ENCODE measurements around the gene THEMIS2.
"Not testable (repeated sequence)": the region's sequence is repeated elsewhere in the genome, so short reads cannot be mapped to it uniquely, and the experiment has no call there.

THEMIS2 gene

DNA sequence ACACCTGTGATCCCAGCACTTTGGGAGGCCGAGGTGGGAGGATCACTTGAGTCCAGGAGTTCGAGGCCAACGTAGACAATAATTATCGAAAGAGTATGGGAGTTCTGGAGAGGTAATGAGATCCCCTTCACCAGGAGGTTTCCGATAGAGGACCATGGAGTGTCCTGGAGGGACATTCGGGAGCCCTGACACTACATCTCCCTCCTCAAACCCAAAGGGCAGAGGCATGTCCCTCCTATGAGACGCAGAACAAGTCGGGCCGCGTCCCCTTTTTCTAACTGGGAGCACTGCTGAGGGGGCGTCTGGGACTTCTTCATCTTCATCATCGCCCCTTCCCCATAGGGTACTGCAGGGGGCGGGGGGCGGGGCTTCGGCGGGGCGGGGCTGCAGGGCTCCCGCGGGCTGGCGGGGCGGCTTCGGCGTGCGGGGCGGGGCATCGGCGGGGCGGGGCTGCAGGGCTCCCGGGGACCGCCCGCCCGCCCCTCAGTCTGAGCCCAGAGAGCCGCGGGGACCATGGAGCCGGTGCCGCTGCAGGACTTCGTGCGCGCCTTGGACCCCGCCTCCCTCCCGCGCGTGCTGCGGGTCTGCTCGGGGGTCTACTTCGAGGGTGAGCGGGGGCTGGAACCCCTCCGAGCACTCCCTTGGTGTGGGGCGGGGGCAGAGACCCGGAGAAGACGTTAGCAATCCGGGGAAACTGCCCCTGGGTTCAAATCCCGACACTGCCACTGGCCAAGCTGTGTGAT is at the start of gene THEMIS2:
TSS of gene THEMIS2 (plus strand) at position 486 of the 743 bp plus-strand sequence. CDS start at position 514, 28 bp downstream.
- peak; percentile 73 for DNase-seq

- DNase-seq: no peak
Observed at GRCh38 chr1:27823784-27824183, 48.6 kb upstream of the THEMIS2 start.

- no peak for DNase-seq
Observed at GRCh38 chr1:27824411-27824810, 47.9 kb upstream of the THEMIS2 start.

GRCh38 chr1:27829339-27829960 is 42.9 kb upstream of the THEMIS2 start:
- not testable (repeated sequence) for DNase-seq

DNA sequence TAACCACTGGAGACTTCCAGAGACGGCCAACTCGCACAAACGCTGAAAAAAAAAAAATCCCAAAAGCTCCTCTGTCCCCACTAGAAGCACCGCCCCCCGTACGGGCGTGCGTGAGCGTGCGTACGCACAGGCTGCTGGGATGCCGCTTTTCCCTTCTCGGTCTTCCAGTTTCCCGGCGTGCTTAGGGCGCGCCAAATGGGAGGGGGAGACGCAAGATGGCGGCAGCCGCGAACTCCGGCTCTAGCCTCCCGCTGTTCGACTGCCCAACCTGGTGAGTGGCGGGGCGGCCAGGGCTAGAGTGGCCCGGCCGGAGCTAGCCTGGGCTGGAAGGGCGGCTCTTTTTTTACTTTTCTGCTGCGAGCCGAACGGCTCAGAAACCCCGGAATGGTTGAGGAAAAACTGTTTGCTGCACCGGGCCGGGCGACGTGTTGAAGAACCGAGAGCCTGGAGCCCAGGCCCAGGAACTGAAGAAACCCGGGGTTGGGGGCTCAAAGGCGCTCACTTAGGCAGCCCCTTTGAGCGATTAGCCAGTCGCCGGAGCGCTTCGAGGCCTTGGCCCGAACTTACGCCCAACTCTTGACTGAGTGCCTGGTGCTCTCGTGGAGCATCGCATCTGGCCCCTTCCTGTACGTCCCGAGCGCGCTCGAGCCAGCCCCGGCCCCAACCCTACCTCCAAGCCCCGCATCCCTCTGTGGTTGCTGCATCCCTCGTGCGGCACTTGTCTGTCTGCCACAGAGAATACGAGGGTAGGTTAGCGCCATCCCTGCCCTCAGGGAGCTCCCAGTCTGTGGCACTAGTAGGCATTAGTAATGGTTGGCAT is 41.5 kb upstream of the THEMIS2 start, which contains the start of gene PPP1R8:
TSS of gene PPP1R8 (plus strand) at position 162 of the 820 bp plus-strand sequence. CDS start at position 216, 54 bp downstream.
- peak; percentile 97 for DNase-seq

DNA sequence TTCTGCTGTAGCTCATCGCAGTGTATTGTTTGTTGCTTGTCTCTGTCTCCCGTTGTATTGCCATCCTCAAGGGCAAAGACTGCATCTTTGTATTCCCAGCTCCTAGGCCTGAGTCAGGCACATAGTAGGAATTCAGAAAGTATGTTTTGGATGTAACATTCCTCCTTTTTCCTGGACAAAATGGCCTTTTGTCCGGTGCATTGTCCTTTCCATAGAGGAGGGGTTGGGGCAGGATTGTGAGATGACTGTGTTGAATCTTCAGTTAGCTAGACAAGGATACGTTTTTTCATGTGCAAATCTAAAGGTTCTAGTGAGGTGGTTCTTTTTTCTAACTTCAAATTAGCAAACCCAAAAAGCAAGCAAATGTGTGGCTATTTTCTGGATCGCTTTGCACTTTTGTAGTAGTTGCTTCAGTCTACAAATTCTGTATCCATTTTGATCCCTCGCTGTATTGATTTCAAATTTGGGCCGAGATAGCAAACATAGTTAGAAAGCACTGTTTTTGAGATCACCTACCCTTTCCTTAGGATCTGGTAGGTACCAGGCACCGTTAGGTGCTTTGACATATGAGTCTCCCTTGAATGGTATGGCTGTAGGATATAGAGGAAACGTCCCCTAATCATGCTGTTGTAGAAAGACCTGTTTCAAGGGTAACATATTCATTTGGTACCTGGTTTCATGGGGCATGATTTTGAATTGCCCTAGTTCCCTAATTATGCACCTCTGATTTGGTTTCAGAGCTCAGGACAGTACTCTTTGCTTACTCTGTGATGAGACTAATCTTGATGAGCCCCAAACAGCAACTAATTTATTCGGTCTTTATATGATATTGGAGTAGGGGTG is 40.6 kb upstream of the THEMIS2 start:
- no peak for DNase-seq

GRCh38 chr1:27832762-27833161 is 39.6 kb upstream of the THEMIS2 start:
- no peak for DNase-seq

DNA sequence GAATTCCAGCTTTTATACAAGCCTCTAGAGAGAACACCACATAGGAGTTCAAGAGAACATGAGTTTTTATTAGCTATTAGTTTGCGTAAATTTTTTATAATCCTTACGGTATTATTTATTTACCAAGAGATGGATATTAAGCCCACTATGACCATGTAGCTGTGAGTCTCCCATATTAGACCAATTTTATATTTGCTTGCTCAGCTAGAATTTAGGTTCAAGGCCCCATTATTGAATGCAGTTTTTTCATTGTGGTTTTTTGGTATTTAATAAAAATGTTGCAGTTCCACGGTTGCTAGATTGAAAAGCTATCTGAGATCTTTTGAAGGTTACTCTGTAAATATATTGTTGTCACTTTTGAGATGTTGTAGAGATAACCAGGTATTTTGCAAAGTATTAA is 38.9 kb upstream of the THEMIS2 start:
- DNase-seq: no peak

DNA sequence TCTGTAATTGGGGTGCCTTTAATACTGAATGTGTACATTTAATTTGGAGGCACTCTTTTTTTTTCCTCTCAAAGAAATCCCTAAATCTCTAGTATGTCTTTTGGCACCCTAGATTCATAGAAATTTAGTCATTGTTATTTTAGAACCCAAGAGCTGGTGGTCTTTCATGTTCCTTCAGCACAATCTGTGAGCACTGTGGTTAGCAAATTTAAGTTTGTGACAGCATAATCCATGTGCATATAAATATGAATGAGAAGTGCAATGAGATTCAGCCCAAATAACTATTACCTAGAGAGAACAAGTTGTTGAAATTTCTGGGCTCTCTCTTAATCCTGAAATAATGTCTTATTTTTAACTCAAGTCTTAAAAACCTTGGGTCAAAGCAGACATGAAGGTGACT is 37.3 kb upstream of the THEMIS2 start:
- no peak for DNase-seq

- no peak for DNase-seq
Observed at GRCh38 chr1:27835501-27835900, 36.8 kb upstream of the THEMIS2 start.

GRCh38 chr1:27849951-27850350 is 22.4 kb upstream of the THEMIS2 start:
- DNase-seq: no peak

DNA sequence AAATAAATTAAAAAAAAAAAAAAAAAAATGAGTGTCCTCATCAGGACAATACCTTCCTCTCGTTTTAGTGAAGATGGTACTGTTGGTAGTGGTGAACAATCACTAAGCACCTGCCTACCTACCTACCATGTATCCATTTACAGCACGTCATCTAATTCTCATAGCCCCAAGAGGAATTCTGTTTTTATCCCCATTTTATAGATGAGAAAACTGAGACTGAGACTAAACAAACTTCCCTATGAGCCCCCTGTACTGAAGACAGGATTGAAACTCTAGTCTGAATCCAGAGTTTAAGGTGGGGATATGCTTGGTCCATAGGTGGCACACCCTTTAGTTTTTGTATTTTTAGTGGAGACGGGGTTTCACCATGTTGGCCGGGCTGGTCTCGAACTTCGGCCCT is 17.3 kb upstream of the THEMIS2 start:
- no peak for DNase-seq

DNA sequence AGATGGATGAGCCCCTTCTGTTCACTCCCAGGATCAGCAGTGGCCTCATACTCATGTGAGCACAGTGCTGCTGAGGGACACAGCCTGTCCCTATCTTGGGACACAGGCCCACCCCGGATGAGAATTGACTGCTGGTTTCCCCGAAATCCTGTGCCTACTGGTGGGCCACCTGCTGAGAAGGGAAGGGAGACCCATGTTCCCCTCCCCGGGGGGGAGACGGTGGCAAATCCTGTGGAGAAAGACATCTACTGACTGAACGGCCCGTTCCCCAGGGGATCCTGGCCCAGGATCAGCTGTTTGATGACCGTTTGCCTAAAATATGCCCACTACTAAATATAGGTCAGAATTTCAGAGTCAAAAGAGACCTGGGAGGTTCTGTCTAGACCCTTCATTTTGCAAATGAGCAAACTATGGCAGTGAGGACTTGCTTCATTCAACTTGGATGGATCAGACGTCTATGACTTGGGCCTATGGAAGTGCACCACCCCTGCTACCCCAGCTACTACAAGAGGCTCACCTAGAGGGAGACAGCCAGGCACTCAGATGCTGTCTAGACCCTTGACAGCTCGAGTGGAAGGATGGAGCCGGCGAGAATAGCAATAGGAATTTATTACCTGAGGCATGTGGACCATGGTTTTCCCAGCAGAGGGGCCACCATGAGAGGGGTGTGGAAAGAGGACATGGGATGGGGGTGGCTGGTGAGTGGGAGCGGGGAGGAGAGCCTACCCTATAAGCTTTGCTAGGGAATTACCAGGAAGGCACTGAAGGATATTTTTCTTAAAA is 15.6 kb upstream of the THEMIS2 start:
- no peak for DNase-seq

- DNase-seq: not testable (repeated sequence)
Observed at GRCh38 chr1:27857552-27857951, 14.8 kb upstream of the THEMIS2 start.

GRCh38 chr1:27858072-27858948 is 14.0 kb upstream of the THEMIS2 start:
- DNase-seq: peak; percentile 81

DNA sequence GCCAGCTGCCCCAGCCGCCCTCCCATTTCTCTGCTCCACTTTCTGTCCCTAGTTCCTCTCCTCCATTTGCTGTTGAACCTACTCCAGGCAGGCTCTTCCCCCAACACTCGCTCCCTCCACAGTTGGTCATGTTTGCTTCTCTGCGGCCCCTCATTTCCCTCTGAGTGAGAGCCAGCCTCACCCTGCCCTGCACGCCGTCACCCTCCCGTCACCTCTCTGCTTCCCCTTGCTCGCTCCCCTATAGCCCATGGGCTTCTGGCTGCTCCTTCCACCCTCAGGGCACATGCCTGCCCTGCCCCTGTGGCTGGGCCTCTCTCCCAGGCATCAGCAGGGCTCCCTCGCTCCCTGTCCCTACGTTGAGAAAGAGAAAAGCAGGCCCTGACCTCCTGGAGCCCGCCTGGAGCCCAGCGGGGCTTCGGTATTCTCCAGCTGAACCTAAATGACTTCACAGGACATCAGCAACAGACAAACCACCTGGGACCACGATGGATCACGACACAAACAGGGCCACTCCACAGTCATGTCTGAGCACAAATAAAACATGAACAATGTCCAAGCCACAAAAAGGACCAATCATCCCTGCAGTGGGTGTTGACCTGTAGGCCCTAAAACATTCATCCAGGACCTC is 13.3 kb upstream of the THEMIS2 start:
- no peak for DNase-seq

DNA sequence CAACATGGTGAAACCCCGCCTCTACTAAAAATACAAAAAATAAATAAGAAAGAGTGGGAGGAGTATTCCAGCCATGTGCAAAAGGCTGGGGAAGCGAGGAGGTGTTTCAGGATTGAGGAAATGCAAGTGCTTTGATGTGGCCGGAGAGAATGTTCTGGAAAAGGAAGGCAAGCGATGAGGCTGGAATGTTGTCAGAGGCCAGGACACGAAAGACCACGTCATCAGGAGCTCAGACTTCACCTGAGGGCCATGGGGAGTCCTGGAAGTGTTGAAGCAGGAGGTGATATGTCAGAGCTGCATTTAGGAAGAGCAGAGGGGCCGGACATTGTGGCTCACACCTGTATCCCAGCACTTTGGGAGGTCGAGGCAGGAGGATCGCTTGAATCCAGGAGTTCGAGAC is 10.9 kb upstream of the THEMIS2 start:
- DNase-seq: no peak

DNA sequence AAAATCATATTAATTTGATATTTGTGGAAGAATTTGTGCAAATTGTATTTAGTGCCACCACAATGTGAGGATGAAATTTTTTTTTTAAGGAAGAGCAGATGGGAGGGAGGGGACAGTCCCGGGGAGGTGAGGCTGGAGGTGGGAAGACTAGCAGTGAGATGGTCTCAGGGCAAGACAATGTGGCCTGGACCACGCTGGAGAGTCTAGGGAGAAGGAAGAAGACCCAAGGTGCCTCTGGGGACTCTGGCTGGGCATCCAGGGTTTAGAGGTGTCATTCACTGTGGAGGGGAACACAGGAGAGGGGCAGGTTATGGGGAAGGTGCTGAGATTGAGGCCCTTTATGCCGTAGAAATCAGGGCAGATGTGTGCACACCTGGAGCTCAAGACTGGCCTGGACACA is 10.3 kb upstream of the THEMIS2 start:
- DNase-seq: no peak

GRCh38 chr1:27862671-27863537 is 9.4 kb upstream of the THEMIS2 start:
- peak; percentile 99 for DNase-seq

All from inflammatory macrophage treated with lipopolysaccharide for 4 hours (primary cell).